Measurements from ENCODE around the gene AUTS2.

AUTS2 gene

GRCh38 chr7:69817841-69818635 is 219.8 kb downstream of the AUTS2 start:
- DNase-seq (ENCODE audit: low read depth, low spot score) = no peak
- CTCF ChIA-PET = interaction anchor here (0.8 to 1.5 kb wide), 3 partner anchors 14 to 114 kb away, joined by 3 to 4 read pairs (median 3); no protein-coding TSS in a partner anchor
- POLR2A ChIA-PET = no interaction called here

GRCh38 chr7:69818636-69819332 is 220.5 kb downstream of the AUTS2 start:
- no peak for DNase-seq (ENCODE audit: low read depth, low spot score)
- no peak overlapping the region for H3K4me3 ChIP-seq (ENCODE audit: low read depth, low read length)
- CTCF ChIA-PET = no interaction called here
- TF ChIP-seq CTCF (IDR thresholded peaks at IDR 0.05; ENCODE audit: insufficient read depth, low read length, missing control alignments) = no peak
- POLR2A ChIA-PET = no interaction called here

More at GRCh38 chr7:69817841-69818635, 219.8 kb downstream of the AUTS2 start:
- H3K4me3 ChIP-seq (ENCODE audit: low read depth, low read length) = no peak overlapping the region
- TF ChIP-seq CTCF (IDR thresholded peaks at IDR 0.05; ENCODE audit: insufficient read depth, low read length, missing control alignments) = no peak

- no peak for DNase-seq (ENCODE audit: low read depth, low spot score)
- CTCF ChIA-PET = no interaction called here
- TF ChIP-seq CTCF (IDR thresholded peaks at IDR 0.05; ENCODE audit: insufficient read depth, low read length, missing control alignments) = no peak
- no peak overlapping the region for H3K4me3 ChIP-seq (ENCODE audit: low read depth, low read length)
- POLR2A ChIA-PET = no interaction called here
These were observed 221.0 kb downstream of the AUTS2 start for GRCh38 chr7:69819333-69819705.

GRCh38 chr7:69820479-69821192 is 222.4 kb downstream of the AUTS2 start:
- ChIA-PET CTCF (interaction anchor here (1.4 kb wide), 1 partner anchor 15 kb away, joined by 3 read pairs; no protein-coding TSS in a partner anchor), POLR2A (no interaction called here)
- DNase-seq (ENCODE audit: low read depth, low spot score) = no peak
- H3K4me3 ChIP-seq (ENCODE audit: low read depth, low read length) = no peak overlapping the region
- no peak for TF ChIP-seq CTCF (IDR thresholded peaks at IDR 0.05; ENCODE audit: insufficient read depth, low read length, missing control alignments)

GRCh38 chr7:69822386-69822785 is 224.1 kb downstream of the AUTS2 start:
- no peak overlapping the region for H3K4me3 ChIP-seq (ENCODE audit: low read depth, low read length)
- ChIA-PET POLR2A (interaction anchor here (0.6 kb wide), 1 partner anchor 259 kb away, joined by 4 read pairs; no protein-coding TSS in a partner anchor), CTCF (interaction anchor here (1.2 kb wide), 1 partner anchor 12 kb away, joined by 3 read pairs; no protein-coding TSS in a partner anchor)
- DNase-seq (ENCODE audit: low read depth, low spot score) = no peak
- TF ChIP-seq CTCF (IDR thresholded peaks at IDR 0.05; ENCODE audit: insufficient read depth, low read length, missing control alignments) = no peak
